ENCODE data around the gene S100A4.

S100A4 gene

DNA sequence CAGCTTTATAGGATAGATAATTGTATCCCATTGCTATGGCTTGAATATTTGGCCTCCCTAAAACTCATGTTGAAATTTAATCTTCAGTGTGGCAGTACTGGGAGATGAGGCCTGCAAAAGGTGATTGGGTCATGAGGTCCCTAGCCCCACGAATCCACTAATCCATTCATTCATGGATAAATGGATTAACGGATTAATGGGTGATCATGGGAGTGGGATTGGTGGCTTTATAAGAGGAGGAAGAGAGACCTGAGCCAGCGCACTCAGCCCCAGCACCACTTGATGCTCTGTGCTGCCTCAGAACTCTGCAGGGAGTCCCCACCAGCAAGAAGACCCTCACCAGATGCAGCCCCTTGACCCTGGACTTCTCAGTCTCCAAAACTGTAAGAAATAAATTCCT, 41.8 kb downstream of the S100A4 start:
- no peak for DNase-seq

DNA sequence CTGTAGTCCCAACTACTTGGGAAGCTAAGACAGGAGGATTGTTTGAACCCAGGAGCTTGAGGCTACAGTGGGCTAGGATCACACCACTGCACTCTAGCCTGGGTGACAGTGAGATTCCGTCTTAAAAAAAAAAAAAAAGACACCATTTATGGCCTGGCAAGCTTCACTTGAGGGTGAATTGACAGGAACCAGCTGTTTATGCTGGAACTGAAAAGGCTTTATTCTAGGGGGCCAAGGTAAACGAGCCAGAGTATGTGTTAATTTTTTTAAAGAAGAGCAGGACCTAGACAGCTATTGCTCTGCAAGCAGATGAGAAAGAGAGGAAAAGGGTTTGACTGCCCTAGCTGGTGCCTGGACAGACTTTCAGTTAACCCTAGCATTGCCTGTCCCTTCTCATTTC, 46.9 kb downstream of the S100A4 start:
- DNase-seq = no peak

DNA sequence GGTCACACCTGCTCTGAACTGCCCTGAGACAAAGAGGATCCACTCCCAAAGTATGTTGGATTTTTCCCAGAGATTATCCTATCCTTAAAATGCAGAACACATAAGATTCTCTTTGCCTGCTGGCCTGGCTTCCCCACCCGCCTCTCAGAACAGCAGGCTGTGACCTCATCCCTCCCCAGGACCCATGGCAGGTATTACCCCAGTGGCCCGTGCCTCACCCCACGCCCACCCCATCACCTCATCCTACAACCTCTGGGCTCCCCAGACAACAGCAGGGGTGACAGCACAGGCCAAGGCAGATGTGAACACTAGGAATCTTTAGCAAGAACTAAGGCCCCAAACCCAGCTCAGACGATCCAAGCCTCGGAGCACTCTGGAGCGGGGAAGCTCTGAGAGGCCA, 50.1 kb downstream of the S100A4 start:
- DNase-seq = no peak

DNA sequence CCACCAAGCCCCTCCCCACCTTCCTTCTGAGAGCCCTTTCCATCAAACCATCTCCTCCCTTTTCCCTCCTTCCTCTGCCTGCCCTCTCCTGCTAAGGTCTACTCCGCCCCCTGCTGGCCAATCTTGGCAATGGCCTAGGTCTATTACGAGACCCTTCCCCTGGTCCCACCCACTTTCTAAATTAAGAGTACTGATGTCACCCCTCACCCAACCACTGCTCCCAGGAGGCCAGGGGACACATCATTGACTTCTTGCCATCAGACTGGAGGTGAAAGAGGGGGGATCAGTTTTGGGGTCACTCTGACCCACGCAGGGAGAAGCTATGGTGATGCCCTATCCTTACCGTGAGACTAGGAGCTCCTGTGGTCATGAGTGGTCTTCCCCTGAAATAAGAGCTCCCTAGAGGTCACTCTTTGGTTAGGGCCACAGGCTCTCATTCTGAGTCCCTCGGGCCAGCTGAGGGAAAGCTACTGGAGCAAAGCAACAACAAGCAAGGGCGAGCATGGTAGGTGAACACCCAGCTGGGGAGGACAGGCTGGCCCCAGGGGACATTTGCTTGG, 50.5 kb downstream of the S100A4 start:
- DNase-seq = peak; percentile 45
